HCT116 (cell line): ENCODE results near the gene VWA7.

Source experiments
- EGR1 ChIP-seq: IDR thresholded peaks from 2 replicates; pipeline ENCODE4 v1.6.1; 2012; ENCODE audit warnings: low read depth
- EZH2 ChIP-seq: fragments of 200-600 bp; sonication (generic); IDR thresholded peaks from 2 replicates; pipeline ENCODE4 v1.6.1; 2017; ENCODE audit warnings: antibody characterized with exemption, mixed run types
- FOSL1 ChIP-seq: IDR thresholded peaks from 2 replicates; pipeline ENCODE4 v1.6.1; 2012; ENCODE audit warnings: low read depth
- POLR2A ChIP-seq: IDR thresholded peaks from 2 replicates; pipeline ENCODE4 v1.7.0; 2011; ENCODE audit warnings: borderline replicate concordance; ENCODE audit not compliant: insufficient read depth, insufficient read length; ENCODE audit errors: extremely low read depth
- POLR2AphosphoS5 ChIP-seq: IDR thresholded peaks from 2 replicates; pipeline ENCODE4 v1.6.1; 2011; ENCODE audit warnings: mild to moderate bottlenecking, low read depth, low read length, moderate library complexity
- SP1 ChIP-seq: IDR thresholded peaks from 2 replicates; pipeline ENCODE4 v1.6.1; 2012; ENCODE audit warnings: low read depth
- YY1 ChIP-seq: IDR thresholded peaks from 2 replicates; pipeline ENCODE4 v1.6.1; 2011; ENCODE audit warnings: low read length, low read depth, moderate library complexity, mild to moderate bottlenecking; ENCODE audit not compliant: insufficient replicate concordance; ENCODE audit errors: extremely low read depth
- ZNF274 ChIP-seq: fragments of 200-500 bp; sonication (Bioruptor generic); IDR thresholded peaks from 2 replicates; pipeline ENCODE4 v1.6.1; 2014; ENCODE audit warnings: mild to moderate bottlenecking, low read depth, low read length, inconsistent platforms
- TF ChIP-seq, protein P1 (sequence below): IDR thresholded peaks from 2 replicates; pipeline ENCODE4 v1.6.1; 2012; ENCODE audit warnings: low read depth
- TF ChIP-seq, protein P2 (sequence below), 3 experiments: fragments of 200-600 bp in 1 of 3; sonication (generic) in 1 of 3; IDR thresholded peaks in 2 of 3; conservative IDR thresholded peaks in 1 of 3; 2 replicates each; pipeline ENCODE4 v1.5.1; 2012 to 2017; ENCODE audit warnings: low read depth in 2 of 3, low read length in 2 of 3, antibody characterized with exemption in 1 of 3, borderline replicate concordance in 1 of 3, control low read depth in 1 of 3, mild to moderate bottlenecking in 1 of 3, mixed read lengths in 1 of 3, mixed run types in 1 of 3, moderate library complexity in 1 of 3; ENCODE audit not compliant: insufficient read depth in 1 of 3
- TF ChIP-seq, protein P3 (sequence below): IDR thresholded peaks from 2 replicates; pipeline ENCODE4 v1.6.1; 2011; ENCODE audit warnings: mild to moderate bottlenecking, low read length, moderate library complexity; ENCODE audit not compliant: insufficient replicate concordance; ENCODE audit errors: extremely low read depth

GRCh38 chr6:31765910-31766794 is 11.0 kb downstream of the VWA7 start:
- TF ChIP-seq, protein P1, sequence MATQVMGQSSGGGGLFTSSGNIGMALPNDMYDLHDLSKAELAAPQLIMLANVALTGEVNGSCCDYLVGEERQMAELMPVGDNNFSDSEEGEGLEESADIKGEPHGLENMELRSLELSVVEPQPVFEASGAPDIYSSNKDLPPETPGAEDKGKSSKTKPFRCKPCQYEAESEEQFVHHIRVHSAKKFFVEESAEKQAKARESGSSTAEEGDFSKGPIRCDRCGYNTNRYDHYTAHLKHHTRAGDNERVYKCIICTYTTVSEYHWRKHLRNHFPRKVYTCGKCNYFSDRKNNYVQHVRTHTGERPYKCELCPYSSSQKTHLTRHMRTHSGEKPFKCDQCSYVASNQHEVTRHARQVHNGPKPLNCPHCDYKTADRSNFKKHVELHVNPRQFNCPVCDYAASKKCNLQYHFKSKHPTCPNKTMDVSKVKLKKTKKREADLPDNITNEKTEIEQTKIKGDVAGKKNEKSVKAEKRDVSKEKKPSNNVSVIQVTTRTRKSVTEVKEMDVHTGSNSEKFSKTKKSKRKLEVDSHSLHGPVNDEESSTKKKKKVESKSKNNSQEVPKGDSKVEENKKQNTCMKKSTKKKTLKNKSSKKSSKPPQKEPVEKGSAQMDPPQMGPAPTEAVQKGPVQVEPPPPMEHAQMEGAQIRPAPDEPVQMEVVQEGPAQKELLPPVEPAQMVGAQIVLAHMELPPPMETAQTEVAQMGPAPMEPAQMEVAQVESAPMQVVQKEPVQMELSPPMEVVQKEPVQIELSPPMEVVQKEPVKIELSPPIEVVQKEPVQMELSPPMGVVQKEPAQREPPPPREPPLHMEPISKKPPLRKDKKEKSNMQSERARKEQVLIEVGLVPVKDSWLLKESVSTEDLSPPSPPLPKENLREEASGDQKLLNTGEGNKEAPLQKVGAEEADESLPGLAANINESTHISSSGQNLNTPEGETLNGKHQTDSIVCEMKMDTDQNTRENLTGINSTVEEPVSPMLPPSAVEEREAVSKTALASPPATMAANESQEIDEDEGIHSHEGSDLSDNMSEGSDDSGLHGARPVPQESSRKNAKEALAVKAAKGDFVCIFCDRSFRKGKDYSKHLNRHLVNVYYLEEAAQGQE, result no peak
- TF ChIP-seq FOSL1, result no peak
- TF ChIP-seq, protein P2, sequence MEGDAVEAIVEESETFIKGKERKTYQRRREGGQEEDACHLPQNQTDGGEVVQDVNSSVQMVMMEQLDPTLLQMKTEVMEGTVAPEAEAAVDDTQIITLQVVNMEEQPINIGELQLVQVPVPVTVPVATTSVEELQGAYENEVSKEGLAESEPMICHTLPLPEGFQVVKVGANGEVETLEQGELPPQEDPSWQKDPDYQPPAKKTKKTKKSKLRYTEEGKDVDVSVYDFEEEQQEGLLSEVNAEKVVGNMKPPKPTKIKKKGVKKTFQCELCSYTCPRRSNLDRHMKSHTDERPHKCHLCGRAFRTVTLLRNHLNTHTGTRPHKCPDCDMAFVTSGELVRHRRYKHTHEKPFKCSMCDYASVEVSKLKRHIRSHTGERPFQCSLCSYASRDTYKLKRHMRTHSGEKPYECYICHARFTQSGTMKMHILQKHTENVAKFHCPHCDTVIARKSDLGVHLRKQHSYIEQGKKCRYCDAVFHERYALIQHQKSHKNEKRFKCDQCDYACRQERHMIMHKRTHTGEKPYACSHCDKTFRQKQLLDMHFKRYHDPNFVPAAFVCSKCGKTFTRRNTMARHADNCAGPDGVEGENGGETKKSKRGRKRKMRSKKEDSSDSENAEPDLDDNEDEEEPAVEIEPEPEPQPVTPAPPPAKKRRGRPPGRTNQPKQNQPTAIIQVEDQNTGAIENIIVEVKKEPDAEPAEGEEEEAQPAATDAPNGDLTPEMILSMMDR (IDR thresholded peaks at IDR 0.05 in 2 of 3, conservative IDR thresholded peaks at IDR 0.05 in 1 of 3; ENCODE audit: borderline replicate concordance in 1 of 3, insufficient read depth in 1 of 3, low read depth in 2 of 3, low read length in 2 of 3), result no peak
- TF ChIP-seq POLR2AphosphoS5, result no peak
- TF ChIP-seq POLR2A, result no peak
- no peak for TF ChIP-seq EZH2
- TF ChIP-seq EGR1, result no peak
- no peak for TF ChIP-seq SP1
- no peak for TF ChIP-seq ZNF274
- TF ChIP-seq, protein P3, sequence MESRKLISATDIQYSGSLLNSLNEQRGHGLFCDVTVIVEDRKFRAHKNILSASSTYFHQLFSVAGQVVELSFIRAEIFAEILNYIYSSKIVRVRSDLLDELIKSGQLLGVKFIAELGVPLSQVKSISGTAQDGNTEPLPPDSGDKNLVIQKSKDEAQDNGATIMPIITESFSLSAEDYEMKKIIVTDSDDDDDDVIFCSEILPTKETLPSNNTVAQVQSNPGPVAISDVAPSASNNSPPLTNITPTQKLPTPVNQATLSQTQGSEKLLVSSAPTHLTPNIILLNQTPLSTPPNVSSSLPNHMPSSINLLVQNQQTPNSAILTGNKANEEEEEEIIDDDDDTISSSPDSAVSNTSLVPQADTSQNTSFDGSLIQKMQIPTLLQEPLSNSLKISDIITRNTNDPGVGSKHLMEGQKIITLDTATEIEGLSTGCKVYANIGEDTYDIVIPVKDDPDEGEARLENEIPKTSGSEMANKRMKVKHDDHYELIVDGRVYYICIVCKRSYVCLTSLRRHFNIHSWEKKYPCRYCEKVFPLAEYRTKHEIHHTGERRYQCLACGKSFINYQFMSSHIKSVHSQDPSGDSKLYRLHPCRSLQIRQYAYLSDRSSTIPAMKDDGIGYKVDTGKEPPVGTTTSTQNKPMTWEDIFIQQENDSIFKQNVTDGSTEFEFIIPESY, result no peak
- TF ChIP-seq YY1, result no peak
